IMR-90 (cell line): ENCODE results near the gene CDON.

Experiments
- CTCF ChIP-seq: conservative IDR thresholded peaks from 2 replicates; pipeline ENCODE4 v1.5.1; 2012; ENCODE audit warnings: mild to moderate bottlenecking, low read depth, low read length, improper control_type of control experiment
- POLR2A ChIP-seq: IDR thresholded peaks from 2 replicates; pipeline ENCODE4 v1.6.1; 2012; ENCODE audit warnings: mild to moderate bottlenecking, low read depth, low read length
- TF ChIP-seq, protein P1 (sequence below): fragments of 150-350 bp; IDR thresholded peaks from 2 replicates; pipeline ENCODE4 v1.6.1; 2016; ENCODE audit warnings: low read depth, mild to moderate bottlenecking, low read length, moderate library complexity, borderline replicate concordance

DNA sequence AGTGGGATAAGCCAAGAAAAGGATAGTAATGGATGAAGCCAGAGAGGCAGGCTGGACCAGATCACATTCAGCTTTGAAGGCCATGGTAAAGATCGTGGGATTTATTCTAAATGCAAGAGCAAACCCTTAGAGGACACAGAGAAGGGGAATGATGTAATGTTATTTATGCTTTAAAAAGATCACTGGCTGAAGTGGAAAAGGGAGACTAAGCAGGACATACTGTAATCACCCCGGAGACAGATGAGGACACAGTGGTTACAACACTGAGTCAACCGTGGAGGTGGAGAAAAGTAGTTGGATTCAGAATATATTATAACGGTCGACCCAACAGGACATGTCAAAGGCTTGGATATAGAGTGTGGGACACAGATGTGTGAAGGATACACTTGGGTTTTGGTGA lies 38.5 kb downstream of the CDON start:
- TF ChIP-seq CTCF, result no peak
- TF ChIP-seq, protein P1, sequence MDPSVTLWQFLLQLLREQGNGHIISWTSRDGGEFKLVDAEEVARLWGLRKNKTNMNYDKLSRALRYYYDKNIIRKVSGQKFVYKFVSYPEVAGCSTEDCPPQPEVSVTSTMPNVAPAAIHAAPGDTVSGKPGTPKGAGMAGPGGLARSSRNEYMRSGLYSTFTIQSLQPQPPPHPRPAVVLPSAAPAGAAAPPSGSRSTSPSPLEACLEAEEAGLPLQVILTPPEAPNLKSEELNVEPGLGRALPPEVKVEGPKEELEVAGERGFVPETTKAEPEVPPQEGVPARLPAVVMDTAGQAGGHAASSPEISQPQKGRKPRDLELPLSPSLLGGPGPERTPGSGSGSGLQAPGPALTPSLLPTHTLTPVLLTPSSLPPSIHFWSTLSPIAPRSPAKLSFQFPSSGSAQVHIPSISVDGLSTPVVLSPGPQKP, result no peak
- TF ChIP-seq POLR2A, result no peak
